GM18502 (cell line): ENCODE measurements around the gene NAT8L.

Source experiments
- ATAC-seq: cut with Tn5 transposase; IDR thresholded peaks from one replicate; pipeline ENCODE4 v1.9.1; 2021; ENCODE audit warnings: mild to moderate bottlenecking; ENCODE audit not compliant: unreplicated experiment, poor library complexity

NAT8L gene

DNA sequence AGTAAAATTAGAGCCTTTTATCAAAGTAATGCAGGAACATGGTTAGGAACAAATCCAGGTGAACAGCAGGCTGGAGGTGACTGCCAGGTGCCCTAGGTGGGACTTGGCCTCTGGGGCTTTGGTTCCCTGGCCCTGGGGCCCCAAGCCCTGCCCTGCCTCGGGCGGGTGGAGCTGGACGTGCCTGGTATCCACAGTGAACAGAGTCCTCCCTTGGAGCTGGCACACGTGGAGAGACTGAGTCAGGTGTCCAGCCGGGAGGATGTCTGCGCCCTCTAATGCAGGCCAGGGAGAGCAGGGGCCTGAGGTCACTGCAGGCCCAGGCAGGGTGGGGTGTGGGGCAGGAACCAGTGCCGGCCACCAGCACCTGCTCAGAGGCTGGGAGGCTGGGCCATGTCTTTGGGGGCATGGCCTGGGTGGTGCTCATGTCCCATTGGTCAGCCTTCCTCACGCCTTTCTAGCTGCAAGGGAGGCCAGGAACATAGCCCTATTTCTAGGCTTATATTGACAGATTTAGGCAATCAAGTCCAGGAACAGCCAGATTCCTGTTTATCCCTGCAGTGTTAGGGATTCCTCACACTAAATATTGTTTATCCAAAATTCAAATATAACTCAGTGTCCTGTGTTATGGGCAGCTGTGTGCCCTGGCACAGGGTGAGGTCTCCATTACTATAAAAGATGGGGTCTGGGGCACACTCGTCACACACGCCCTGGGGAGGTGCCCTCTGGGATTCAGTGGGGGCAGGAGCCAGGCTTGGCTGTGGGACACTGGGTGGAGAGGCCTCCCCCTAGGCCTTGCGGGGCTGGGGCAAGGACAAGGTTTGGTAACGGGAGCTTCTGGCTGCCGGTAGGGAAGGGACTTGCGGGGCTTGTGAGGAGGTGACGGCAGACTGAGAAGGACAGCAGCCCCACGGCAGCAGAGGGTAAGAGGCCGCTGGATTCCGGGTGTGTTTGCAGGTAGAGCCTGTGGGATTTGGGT lies 14.3 kb upstream of the NAT8L start:
- no peak for ATAC-seq

- no peak for ATAC-seq
These were observed 13.6 kb upstream of the NAT8L start for GRCh38 chr4:2045518-2045951.

GRCh38 chr4:2046031-2046961 lies 12.8 kb upstream of the NAT8L start:
- no peak for ATAC-seq

DNA sequence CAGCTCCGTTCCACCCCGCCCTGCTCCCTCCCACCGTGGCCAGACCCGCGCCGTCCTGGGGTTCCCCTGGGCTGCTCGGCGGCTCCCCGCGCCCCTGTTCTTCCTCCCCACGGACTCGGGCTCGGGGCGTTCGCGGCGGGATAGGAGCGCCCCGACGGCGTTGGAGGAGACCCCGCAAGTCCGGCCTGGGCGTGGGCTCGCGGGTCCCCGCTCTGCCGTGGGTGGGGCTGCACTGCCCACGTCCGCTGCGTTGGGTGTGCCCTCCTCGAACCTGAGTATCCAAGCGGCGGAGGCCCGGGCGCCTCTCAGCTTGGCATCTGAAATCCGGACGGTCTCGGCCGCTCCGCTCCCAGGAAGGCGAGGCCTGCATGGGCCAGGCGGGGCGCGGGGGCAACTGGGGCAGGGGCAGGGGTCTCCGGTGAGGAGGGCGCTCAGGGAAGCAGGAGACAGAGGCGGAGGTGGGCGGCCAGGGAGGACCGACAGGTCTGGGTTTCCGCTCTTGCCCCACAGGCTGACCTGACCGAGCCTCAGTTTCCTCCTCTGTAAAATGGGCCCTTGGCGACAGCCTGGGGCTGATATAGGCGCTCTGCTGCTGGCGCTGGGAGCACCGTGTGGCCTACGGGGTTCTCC lies 12.0 kb upstream of the NAT8L start:
- ATAC-seq: no peak

- ATAC-seq: no peak
These were observed 11.1 kb upstream of the NAT8L start for GRCh38 chr4:2047781-2048581.

DNA sequence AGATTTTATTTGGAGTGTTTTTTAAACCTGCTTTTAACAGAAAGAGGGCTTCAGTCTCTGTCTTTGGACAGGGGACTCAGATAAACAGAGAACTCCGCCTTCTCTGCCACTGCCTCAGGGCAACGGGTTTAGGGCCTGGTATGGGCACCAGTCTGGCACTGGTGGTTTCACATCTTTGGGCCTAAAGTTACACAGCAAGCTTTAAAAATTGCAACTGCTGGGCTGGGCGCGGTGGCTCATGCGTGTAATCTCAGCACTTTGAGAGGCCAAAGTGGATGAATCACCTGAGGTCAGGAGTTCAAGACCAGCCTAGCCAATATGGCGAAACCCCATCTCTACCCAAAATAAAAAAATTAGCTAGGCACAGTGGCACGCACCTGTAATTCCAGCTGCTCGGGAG lies 10.3 kb upstream of the NAT8L start:
- ATAC-seq: no peak

DNA sequence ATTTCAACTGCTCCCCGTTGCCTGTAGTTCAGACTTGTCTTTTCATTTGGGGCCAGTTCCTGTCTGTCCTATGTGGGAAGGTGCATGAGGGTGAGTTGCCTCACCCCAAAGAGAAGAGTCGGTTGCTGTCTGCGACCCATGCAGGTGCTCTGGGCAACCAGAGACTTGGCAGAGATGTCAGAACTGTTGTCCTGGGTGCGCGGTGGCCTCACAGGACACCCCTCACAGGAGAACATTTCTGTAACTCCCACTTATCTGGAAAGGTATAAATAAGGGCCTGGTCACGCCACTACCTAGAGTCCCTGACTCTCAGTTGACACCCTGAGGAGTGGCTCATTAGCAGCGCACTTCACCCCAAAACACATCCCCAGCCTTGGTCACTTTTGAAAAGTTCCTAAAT lies 9.7 kb upstream of the NAT8L start:
- no peak for ATAC-seq

- no peak for ATAC-seq
These were observed 9.3 kb upstream of the NAT8L start for GRCh38 chr4:2049811-2050210.

DNA sequence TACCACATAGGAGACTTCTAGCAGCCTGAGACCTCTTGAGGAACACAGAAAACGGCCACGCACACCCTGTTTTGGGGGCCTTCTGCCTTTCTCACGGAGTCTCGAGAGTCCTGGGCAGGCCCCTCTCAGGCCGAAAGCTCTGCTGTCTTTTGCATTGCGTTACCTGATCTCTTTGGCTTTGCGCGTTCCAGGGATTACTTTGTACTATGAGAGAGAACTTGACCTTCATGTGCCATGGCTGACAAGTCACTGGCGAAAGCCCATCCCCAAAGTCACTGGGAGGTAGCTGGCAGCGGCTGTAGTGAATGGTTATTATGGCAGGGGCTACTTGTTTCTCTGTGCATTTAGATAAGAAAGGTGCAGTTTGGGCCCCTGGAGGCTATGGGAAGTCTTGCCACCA lies 8.0 kb upstream of the NAT8L start:
- ATAC-seq: no peak

DNA sequence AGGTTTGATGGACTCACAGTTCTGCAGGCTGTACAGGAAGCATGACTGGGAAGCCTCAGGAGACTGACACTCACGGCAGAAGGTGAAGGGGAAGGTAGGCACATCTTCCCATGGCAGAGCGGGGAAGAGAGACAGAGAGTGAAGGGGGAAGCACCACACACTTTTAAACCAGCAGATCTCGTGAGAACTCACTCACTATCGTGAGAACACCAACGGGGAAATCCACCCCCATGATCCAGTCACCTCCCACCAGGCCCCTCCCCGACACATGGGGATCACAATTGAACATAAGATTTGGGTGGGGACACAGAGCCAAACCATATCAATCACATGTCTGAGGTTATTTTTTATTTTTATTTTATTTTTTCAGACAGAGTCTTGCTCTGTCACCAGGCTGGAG lies 4.9 kb upstream of the NAT8L start:
- ATAC-seq: no peak

DNA sequence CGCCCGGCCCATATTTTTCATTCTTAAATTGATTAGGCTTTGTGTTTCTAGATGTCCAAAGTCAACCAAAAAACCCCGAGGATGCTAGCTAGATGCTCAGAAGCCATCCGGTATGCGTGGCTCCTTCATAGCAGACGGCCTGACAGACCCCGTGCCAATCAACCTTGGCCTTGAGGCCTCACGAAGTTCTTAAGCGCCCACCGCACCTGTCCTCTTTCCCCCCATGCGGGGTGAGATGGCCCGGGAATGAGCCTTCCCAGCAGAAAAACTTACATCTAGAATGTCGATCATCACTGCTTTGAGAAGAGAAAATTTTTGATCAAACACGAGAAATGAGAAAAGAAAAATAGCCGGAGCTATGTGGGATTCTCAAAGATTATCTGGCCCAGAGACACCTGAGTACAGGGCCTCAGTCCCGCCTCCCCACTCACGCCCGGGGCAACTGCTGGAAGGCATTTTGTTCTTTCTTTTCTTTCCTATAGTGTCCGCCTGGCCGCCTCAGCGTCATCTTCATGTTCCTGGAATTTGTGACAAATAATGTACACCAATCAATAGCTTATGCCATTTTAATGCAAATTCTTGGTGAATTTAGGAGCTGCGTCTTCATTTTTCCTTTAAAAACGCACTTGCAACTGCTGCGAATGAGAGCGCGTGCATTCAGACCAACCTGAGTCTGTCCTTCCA lies 1.6 kb upstream of the NAT8L start:
- ATAC-seq: no peak

DNA sequence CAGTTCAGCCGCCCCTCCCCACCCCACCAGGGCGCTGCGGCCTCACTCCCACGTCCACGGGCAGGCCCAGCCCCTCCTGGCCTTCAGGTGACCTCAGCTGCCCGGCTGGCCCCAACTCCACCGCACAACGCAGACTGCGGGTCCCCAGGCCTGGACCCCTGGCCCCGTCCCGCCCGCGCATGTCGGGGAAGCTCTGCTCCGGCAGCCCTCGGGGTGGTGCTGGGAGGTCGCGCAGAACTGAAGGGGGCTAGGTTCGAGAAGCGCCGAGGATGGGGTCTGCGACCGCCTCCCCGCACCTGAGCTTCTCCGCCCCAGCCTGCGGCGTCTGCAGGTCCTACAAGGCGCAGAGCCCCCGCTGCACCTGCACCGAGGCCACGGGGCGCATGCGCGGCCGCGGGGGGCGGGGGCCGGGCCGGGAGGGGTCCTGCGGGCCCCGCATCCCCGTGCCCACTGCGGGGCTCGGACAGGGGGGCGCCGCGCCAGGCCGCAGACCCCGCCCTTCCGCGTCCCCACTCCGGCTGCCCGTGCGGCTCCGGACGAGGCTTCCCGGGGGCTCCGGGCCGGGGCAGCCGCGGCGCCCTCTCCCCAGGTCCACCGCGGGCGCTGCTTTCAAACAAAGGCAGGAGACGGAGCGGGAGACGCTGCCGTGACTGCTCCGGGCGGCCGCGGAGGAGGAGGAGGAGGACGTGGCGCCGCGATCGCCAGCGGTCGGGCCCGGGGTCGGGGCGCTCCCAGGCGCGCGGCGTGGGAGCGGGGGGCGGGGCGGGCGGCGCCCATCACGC lies 672 bp upstream of the NAT8L start:
- no peak for ATAC-seq

- ATAC-seq: no peak
These were observed 837 bp downstream of the NAT8L start for GRCh38 chr4:2059726-2060602.

- ATAC-seq: no peak
These were observed 1.6 kb downstream of the NAT8L start for GRCh38 chr4:2060611-2061185.

DNA sequence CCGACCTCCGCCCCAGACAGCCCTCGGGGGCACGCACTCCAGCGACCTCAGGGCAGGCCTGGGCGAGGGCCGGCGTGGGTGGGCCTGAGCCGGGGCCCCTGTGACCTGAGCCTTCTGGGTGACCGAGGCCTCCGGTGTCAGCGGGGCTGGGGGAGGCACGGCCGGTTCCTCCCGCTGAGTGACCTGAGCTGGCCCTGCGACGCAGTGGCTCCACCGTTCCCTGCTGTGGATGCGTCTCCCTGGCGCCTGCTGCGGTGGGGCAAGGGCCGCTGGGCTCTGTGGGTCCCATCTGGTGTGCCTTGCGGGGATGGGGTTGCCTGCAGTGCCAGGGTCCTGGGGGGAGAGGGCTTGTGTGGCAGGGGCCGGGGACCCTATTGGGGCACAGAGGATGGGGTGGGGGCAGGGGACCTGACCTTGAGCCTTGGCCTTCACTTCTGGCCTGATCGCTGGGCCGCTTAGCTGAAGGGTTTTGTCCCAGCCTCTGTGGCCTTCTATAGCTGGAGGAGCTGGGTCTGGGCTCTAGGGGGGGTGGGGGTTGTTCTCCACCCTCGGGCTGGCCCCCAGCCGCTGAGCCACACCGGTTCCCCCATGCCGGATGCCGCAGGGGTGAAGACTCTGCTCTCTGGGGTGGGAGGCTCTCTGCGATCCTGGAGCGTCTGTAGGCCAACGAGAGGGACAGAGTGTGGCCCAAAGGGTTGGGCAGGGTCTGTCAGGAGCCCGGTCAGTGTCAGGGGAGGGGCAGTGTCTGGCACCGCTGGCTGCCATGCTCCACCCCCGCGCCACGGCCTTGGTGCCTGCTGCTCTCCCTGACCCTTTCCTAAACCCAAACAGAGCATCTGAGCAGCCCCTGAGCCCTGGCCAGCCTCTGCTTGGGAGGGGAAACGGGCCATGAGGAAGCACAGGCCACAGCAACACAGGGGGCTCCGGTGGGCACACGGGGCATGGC lies 2.3 kb downstream of the NAT8L start:
- ATAC-seq: no peak

DNA sequence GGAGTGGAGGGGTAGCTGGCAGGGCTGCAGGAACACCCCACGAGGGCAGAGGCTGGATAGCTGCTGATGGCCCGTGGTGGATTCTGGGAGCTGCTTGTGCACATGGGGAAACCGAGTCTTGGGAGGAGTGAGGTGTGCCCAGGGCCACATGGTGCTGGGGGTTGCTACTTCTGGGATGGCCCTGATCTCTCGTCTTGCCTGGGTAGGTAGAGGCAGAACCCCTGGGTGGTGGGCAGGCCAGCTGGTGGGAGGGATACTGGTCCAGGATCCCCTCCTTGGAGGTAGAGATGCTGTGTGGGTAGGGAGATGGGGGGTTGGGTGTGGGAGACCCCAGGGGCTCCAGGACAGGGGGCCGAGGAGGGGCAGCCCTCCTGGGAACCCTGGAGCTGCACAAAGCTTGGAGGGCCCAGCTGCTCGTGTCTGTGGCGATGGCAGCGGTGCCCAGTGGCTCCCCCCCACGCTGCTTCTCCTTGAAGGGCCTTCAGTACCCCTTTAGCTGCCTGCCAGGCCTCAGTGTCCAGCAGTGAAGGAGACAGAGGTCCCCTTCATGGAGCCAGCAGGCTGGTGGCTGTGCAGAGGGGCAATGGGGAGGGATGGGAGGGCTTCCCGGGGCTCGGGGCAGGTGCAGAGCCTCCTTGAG lies 3.2 kb downstream of the NAT8L start:
- no peak for ATAC-seq
